ENCODE data around the gene CELSR2.

GRCh38 chr1:109250454-109251276, 1.3 kb downstream of the CELSR2 start:
- TF ChIP-seq CTCF (IDR thresholded peaks at IDR 0.05 in 8 of 11, conservative IDR thresholded peaks at IDR 0.05 in 3 of 11), result no peak
- no peak for TF ChIP-seq POLR2A (IDR thresholded peaks at IDR 0.05)
- no peak for TF ChIP-seq POLR2AphosphoS5 (IDR thresholded peaks at IDR 0.05)

All from spleen (tissue), 7 donors.